Stimulated activated naive CD8-positive, alpha-beta T cell treated with anti-CD3 and anti-CD28 coated beads, Interleukin-15, Interleukin-2, amounts not matched to agents 100 U/mL and 50 U/mL, for 24 hours (primary cell): ENCODE data around the gene CASP1.

Experiments used
- ATAC-seq: fragments of 150-1000 bp; cut with Tn5 transposase; one replicate; pipeline ENCODE4 v1.10.0; 2021
- DNase-seq: peaks from one replicate; pipeline ENCODE4 v3.0.0; 2021

The CASP1 gene

GRCh38 chr11:104984808-104985207 lies 50.1 kb downstream of the CASP1 start:
- ATAC-seq (no peak), DNase-seq (no peak)

- DNase-seq, result no peak
Measured at GRCh38 chr11:104979839-104980238, 55.1 kb downstream of the CASP1 start.

More at GRCh38 chr11:104979839-104980238, 55.1 kb downstream of the CASP1 start:
- ATAC-seq, result no peak
